Liver (tissue), 3 donors: Measurements from ENCODE around the gene NDRG2.

Experiments used
- EGR1 ChIP-seq, 2 donors: IDR thresholded peaks; 2 replicates each; pipeline ENCODE4 v1.6.1; 2016 to 2018; ENCODE audit warnings: antibody characterized with exemption in 2 of 2, low read depth in 2 of 2
- GABPA ChIP-seq, 2 donors: IDR thresholded peaks in 1 of 2; conservative IDR thresholded peaks in 1 of 2; 2 replicates each; pipeline ENCODE4 v1.6.1; 2016; ENCODE audit warnings: antibody characterized with exemption in 2 of 2, mild to moderate bottlenecking in 1 of 2, moderate library complexity in 1 of 2
- JUND ChIP-seq, 2 donors: IDR thresholded peaks; 2 replicates each; pipeline ENCODE4 v1.6.1; 2016; ENCODE audit warnings: antibody characterized with exemption in 2 of 2
- RAD21 ChIP-seq, 2 donors: IDR thresholded peaks; 2 replicates each; pipeline ENCODE4 v1.6.1; 2016; ENCODE audit warnings: antibody characterized with exemption in 2 of 2, mild to moderate bottlenecking in 2 of 2
- RXRA ChIP-seq, 2 donors: IDR thresholded peaks; 2 replicates each; pipeline ENCODE4 v1.6.1; 2017 to 2018; ENCODE audit warnings: antibody characterized with exemption in 2 of 2, mild to moderate bottlenecking in 1 of 2
- SP1 ChIP-seq: IDR thresholded peaks from 2 replicates; pipeline ENCODE4 v1.6.1; 2018; ENCODE audit warnings: antibody characterized with exemption, mild to moderate bottlenecking
- TAF1 ChIP-seq: conservative IDR thresholded peaks from 2 replicates; pipeline ENCODE4 v1.6.1; 2016; ENCODE audit warnings: antibody characterized with exemption, mild to moderate bottlenecking
- YY1 ChIP-seq: IDR thresholded peaks from 2 replicates; pipeline ENCODE4 v1.6.1; 2016; ENCODE audit warnings: antibody characterized with exemption, mild to moderate bottlenecking
- TF ChIP-seq, protein P1 (sequence below): fragments of 150-350 bp; IDR thresholded peaks from 2 replicates; pipeline ENCODE4 v1.5.1; 2017; ENCODE audit warnings: improper control_type of control experiment, low read depth, low read length; ENCODE audit not compliant: missing input control
- TF ChIP-seq, protein P2 (sequence below): IDR thresholded peaks from 2 replicates; pipeline ENCODE4 v1.6.1; 2016; ENCODE audit warnings: antibody characterized with exemption
- TF ChIP-seq, protein P3 (sequence below): IDR thresholded peaks from 2 replicates; pipeline ENCODE4 v1.6.1; 2016; ENCODE audit warnings: antibody characterized with exemption
- donor health status: healthy.
- donor health status: healthy.

DNA sequence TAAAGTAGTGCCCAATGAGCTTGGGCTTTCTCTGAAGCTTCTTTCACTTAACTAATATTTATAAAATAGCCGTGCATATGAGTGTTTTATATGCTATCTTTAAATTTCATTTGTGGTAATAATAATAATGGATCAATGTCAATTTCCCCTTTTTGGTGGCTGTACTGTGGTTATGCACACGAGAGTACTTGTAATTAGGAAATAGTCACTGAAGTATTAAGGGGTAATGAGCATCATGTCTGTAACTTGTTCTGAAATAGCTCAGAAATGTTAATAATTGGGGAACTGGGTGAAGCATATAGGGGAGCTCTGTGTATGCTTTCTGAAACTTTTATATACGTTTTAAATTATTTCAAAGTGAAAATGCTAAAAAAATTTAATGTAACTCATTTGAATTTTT lies 25.7 kb upstream of the NDRG2 start:
- TF ChIP-seq, protein P1, sequence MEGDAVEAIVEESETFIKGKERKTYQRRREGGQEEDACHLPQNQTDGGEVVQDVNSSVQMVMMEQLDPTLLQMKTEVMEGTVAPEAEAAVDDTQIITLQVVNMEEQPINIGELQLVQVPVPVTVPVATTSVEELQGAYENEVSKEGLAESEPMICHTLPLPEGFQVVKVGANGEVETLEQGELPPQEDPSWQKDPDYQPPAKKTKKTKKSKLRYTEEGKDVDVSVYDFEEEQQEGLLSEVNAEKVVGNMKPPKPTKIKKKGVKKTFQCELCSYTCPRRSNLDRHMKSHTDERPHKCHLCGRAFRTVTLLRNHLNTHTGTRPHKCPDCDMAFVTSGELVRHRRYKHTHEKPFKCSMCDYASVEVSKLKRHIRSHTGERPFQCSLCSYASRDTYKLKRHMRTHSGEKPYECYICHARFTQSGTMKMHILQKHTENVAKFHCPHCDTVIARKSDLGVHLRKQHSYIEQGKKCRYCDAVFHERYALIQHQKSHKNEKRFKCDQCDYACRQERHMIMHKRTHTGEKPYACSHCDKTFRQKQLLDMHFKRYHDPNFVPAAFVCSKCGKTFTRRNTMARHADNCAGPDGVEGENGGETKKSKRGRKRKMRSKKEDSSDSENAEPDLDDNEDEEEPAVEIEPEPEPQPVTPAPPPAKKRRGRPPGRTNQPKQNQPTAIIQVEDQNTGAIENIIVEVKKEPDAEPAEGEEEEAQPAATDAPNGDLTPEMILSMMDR: no peak
- no peak for TF ChIP-seq RAD21 (IDR thresholded peaks at IDR 0.05)
- TF ChIP-seq, protein P2, sequence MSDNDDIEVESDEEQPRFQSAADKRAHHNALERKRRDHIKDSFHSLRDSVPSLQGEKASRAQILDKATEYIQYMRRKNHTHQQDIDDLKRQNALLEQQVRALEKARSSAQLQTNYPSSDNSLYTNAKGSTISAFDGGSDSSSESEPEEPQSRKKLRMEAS: no peak
- no peak for TF ChIP-seq TAF1
- TF ChIP-seq EGR1 (IDR thresholded peaks at IDR 0.05; ENCODE audit: low read depth in 2 of 2): no peak
- TF ChIP-seq, protein P3, sequence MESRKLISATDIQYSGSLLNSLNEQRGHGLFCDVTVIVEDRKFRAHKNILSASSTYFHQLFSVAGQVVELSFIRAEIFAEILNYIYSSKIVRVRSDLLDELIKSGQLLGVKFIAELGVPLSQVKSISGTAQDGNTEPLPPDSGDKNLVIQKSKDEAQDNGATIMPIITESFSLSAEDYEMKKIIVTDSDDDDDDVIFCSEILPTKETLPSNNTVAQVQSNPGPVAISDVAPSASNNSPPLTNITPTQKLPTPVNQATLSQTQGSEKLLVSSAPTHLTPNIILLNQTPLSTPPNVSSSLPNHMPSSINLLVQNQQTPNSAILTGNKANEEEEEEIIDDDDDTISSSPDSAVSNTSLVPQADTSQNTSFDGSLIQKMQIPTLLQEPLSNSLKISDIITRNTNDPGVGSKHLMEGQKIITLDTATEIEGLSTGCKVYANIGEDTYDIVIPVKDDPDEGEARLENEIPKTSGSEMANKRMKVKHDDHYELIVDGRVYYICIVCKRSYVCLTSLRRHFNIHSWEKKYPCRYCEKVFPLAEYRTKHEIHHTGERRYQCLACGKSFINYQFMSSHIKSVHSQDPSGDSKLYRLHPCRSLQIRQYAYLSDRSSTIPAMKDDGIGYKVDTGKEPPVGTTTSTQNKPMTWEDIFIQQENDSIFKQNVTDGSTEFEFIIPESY: no peak
- no peak for TF ChIP-seq YY1
- no peak for TF ChIP-seq GABPA (IDR thresholded peaks at IDR 0.05 in 1 of 2, conservative IDR thresholded peaks at IDR 0.05 in 1 of 2)
- no peak for TF ChIP-seq SP1
- TF ChIP-seq RXRA (IDR thresholded peaks at IDR 0.05): no peak
- no peak for TF ChIP-seq JUND (IDR thresholded peaks at IDR 0.05)
